HG02678 (cell line): ENCODE results near the gene FCGR1A.
"Not testable (repeated sequence)": the region's sequence is repeated elsewhere in the genome, so short reads cannot be mapped to it uniquely, and the experiment has no call there.

ENCODE experiments used
- ATAC-seq: cut with Tn5 transposase; IDR thresholded peaks from one replicate; pipeline ENCODE4 v1.9.1; 2021; ENCODE audit warnings: mild to moderate bottlenecking, moderate library complexity; ENCODE audit not compliant: unreplicated experiment

FCGR1A gene

DNA sequence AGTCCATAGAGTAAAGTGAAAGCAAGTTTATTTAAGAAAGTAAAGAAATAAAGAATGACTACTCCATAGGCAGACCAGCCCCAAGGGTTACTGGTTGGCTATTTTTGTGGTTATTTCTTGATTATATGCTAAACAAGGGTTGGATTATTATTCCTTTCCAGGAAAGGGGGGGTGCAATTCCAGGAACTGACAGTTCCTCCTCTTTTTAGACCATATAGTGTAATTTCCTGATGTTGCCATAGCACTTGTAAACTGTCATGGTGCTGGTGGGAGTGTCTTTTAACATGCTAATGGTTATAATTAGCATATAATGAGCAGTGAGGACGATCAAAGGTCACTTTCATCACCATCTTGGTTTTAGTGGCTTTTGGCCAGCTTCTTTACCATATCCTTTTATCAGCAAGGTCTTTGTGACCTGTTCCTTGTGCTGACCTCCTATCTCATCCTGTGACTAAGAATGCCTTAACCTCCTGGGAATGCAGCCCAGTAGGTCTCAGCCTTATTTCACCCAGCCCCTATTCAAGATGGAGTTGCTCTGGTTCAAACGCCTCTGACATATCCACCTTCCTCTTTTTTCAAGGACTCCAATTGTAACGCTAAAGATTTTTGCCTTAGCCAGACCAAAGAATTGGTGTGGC is 6.9 kb upstream of the FCGR1A start:
- ATAC-seq = not testable (repeated sequence)

DNA sequence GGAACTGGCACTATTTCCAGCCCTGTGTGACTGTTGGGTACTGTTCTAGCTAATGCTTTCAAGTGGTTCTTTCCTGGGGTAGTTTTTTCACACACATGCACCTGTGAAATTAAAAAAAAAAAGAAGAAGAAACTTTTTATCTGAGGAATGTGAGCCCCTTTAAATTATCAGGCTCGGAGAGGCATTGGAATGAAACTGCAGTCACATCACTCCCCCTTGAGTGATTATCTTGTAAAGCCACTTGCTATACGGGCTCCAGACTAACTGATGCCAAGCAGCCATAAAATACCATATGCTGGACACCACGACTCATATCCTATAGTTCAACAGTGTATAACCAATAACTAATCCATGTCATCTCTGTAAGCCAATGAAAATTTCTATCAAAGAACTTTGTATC is 5.4 kb upstream of the FCGR1A start:
- not testable (repeated sequence) for ATAC-seq

DNA sequence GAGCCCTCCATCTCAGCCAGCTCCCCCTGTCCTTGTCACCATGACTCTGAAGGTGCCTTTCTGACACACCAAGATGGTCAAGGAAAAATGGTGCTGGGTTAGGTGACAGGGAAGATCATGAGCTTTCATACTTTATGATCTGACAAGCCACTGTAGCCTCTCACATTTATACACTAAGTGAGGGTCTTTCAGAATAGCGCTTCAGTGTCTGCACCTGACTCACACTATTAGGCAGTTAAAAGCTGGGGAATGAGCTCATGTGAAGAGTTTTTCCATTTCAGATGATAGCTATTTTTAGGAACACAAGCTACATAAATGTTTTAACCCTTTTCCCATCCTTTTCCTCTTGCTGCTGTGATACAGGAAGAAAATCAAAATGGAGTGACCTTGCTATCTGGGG is 4.2 kb upstream of the FCGR1A start:
- not testable (repeated sequence) for ATAC-seq

DNA sequence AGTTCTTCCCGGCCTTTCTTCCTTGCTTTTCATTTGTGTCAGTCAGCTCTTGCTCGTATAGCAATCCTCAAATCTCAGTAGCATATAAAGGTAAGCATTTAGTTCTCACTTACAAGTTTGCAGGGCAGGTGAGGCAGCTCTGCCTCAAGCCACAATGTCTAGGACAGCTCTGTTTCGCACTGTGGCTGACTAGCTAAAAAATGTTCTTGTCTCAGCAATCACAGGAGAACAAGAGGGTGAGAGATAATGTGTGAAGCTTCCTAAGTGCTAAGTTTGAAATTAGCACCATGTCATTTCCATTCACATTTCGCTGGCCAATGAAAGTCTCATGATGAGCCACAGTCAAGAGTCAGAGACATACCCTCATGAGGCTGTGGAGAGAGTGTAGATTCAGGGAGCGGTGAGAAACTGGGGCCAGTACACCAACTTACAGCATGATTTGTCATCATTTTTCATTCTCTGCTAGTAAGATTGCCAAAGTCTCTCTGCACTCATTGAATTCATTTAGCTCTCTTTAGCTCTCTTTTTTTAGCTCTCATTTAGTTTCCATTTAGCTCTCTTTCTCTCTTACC is 995 bp upstream of the FCGR1A start:
- ATAC-seq = not testable (repeated sequence)

DNA sequence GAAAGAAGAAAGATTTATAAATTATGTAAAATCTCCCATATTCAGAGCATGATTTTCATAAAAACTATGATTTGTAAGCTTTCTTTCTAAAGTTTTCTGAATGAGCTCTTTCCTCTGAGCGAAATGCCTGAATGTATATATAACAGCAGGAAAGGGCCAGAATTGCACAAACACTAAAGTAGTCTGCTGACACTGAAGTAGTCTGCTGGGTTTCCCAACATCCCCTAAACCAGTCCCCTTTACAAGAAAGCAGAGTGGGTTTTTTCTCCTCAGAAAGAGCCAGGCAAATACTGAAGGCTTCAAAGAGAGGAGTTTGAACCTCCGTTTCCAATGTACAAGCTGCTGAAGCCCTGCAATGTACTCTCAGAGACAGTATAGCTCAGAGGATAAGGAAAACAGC is 795 bp downstream of the FCGR1A start:
- ATAC-seq = not testable (repeated sequence)

DNA sequence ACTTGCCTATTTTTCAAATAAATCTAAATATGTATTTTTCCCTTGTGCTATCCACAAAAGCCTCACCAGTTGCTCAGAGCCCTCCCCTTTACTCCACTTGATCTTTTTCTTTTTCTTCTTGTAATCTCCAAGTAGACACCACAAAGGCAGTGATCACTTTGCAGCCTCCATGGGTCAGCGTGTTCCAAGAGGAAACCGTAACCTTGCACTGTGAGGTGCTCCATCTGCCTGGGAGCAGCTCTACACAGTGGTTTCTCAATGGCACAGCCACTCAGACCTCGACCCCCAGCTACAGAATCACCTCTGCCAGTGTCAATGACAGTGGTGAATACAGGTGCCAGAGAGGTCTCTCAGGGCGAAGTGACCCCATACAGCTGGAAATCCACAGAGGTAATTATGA is 1.4 kb downstream of the FCGR1A start:
- not testable (repeated sequence) for ATAC-seq

DNA sequence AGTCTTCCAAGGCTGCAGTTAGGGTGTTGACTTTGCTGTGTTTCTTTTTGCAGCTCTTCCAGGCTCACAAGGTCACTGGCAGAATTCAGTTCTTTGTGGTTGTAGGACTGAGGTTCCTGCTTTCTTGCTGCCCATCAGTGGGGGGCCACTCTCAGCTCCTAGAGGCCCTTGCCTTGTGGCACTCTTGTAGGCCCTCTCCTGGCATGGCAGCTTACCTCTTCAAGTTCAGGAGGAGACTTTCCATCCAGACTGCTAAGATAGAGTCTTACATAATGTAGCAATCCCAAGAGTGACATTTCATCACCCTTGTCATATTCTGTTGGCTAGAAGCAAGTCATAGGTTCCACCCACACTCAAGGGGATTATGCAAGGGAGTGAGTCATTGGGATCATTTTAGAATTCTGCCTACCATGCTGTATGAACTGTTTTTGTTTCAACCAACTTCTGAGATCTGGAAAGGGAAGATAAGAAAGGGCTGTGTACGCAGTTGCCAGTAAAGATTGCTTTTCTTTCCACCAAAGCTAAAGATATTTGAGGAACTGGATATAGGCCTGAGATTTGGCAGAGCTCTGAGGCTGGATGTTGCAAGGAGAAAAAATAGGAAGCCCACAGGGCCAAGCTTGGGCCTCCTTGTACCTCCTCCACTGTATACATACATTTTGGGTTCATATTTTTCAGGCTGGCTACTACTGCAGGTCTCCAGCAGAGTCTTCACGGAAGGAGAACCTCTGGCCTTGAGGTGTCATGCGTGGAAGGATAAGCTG is 5.4 kb downstream of the FCGR1A start:
- not testable (repeated sequence) for ATAC-seq

DNA sequence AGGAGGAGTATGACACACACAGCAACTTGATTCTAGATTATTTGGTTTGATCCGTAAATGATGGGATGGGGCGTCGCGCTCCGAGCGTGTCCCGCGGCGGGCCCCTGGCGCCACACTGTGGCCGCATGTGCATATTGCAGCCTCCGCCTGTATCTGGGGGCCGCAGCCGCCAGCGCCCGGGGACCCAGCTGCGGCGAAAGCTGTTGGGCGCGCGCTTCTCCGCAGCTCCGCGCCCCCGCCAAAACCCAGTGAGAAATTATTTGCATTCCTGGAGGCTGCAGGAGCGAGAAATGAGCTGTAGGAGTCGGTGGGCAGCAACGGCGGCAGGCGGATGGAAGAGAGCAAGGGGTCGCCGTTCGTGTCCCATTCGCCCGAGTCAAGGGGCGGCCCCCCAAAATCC is 10.0 kb downstream of the FCGR1A start:
- peak; percentile 76 for ATAC-seq

DNA sequence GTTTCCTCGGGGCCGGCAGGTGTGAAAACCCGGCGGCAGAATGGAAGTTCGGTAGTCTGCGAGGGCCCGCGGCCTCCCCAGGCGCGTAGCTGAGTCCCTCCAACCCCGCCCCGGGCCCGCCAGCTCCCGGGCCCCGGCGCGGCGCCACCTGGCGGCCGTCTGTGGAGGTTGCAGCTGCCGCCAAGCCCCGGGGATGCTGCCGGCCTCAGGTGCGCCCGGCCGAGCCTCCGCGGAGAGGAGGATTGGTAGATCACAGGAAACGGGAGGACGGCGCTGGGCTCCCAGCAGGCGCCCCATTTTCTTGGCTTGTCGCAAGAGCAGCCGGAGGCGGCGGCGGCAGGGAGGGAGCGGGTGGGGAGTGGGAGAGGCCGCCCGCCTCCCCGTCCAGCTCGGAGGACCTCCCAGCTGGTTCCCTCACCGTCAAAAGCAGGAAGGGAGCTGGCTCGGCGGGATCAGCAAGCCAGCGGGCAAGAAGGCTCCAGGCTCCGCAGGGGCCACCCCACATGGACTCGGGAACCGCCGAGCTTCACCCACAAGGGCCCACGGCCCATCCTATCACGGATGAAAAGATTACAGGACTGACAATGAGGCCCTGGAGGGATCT is 10.5 kb downstream of the FCGR1A start:
- peak; percentile 94 for ATAC-seq

DNA sequence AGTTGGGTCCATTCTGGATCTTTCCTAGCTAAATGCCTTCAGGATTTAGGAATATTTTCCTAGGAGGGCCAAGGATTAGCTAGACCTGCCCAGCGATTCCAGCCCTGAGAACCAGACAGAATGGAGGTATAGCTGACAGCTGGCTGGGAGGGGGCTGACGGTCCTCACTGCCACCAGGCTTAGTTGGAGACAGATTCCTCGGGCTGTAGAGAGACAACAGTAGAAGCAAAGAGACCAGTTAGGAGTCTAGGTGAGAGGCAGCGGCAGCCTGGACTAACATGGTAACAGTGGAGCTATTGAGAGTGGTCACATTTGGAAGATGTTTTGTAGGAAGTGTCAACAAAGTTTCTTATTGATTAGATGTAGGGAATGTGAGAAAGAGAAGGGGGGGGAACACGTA is 11.4 kb downstream of the FCGR1A start:
- not testable (repeated sequence) for ATAC-seq

DNA sequence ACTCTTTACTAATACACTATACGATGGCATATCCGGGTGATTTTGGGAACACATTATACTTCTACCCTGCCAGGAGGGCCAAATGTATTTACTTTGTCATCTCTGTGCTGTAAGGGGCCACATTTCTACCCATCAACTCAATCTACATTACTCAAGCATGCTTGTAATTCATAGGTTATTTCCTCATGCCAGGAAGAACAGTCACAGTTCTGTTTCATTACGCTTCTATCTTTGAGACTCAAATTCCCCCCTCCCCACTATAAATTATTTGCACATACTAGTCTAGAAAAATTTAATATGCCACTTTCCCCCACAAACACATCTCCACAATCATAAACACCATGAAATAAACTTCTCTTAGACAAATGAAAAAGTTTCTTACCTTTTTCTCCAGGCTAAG is 19.1 kb downstream of the FCGR1A start:
- not testable (repeated sequence) for ATAC-seq

DNA sequence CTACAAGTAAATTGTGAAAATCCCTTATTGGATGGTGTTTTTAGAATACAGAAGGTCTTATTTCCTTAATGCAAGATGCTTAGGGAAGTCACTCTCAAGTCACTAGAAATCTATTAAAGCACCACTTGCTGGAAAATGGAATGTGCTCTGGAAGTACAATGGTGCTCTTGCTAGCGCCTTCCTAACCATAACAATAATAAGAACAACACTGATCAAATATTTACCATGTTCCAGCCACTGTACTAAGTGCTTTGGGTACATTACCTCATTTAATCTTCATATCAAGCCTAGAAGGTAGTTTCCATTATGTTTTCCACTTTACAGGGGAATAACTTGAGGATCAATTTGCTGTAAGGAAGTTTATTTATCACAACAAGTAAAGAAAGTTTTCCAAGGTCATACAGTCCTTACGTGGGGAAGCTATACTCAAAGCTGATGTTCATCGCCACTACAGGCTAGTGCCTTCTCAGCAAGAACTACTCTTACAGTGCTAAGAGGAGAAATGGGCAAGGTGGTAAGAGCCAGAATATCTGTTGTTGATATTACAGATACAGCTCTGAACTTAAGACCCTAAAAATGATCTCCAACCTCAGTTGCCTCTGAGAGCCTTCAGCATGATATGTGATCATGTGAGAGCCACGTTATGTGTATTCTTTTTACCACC is 22.1 kb downstream of the FCGR1A start:
- ATAC-seq = not testable (repeated sequence)

DNA sequence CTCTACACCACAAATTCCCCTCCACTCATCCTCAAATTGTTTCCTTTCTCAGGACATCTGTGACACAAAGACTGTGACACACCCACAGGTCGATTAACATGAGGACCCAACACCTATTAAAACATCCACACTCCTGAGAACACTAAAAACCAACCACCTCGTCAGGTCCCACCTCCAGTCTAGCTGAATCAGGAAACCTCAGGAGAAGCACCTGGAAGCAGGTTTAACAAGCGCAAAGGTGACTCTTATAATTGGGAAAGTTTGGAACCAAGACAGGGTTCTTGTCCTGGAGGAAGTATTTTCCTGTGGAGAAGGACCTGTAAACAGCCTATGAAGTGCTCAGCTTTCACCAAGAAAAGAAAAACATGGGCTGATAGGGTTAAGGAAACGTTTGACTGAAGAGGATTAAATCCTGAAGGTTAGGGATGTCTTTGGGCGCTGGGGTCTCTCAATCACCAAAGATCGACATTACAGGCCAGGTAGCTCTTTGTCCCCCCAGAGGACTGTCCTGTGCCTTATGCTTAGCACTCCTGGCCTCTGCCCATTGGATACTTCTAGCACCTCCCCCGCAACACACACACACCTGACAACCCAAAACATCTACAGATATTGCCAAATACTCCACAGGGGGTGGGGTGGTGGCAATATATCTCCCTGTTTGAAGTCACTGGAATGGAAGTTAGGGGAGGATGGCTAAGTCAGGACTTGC is 28.4 kb downstream of the FCGR1A start:
- ATAC-seq = not testable (repeated sequence)

DNA sequence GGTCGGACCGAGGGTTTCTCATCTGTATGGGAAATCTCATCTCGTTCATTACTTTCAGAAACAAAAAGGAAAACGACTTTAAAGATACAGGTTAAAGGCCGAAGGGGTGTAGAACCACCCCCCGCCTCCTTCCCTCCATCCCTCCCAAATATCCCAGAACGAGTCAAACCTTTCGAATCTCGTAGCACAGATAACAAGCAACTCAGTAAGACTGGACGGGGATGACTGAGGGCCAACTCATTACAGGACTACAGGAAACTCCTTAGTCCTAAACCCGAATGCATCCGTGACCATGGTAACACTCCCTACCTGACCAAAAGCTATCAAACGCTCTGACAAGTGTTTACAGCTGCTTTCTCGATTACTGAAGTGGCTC is 29.0 kb downstream of the FCGR1A start:
- peak; percentile 17 for ATAC-seq

DNA sequence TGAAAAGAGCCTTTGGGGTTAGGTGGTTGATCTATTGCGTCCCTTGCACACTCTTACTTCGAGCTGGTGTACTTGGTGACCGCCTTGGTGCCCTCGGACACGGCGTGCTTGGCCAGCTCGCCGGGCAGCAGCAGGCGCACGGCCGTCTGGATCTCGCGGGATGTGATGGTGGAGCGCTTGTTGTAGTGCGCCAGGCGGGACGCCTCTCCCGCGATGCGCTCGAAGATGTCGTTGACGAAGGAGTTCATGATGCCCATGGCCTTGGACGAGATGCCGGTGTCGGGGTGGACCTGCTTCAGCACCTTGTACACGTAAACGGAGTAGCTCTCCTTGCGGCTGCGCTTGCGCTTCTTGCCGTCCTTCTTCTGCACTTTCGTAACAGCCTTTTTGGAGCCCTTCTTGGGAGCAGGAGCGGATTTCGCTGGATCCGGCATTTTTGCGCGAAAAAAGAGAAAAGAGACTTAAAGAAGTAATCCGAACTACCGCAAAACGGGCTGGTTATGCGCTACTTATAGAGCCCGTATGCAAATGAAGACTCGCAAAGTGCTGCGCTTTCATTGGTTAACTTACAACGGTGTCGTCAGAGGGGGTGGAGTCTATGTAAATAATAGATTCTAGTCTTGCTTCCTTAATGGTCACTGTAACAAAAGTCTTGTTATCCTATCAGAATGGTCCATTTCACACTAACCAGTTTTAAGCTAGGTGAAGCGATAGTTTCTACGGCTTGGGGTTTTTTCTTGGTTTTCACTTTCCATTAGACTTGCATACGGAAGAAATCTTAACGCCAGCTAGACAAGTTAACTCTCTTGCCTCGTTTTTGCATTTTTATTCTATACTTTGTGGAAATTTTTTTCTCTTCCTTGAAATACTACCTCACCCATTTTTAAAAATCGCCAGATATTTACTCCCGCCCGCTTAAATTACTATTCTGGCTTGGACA is 29.7 kb downstream of the FCGR1A start:
- ATAC-seq = peak; percentile 81

DNA sequence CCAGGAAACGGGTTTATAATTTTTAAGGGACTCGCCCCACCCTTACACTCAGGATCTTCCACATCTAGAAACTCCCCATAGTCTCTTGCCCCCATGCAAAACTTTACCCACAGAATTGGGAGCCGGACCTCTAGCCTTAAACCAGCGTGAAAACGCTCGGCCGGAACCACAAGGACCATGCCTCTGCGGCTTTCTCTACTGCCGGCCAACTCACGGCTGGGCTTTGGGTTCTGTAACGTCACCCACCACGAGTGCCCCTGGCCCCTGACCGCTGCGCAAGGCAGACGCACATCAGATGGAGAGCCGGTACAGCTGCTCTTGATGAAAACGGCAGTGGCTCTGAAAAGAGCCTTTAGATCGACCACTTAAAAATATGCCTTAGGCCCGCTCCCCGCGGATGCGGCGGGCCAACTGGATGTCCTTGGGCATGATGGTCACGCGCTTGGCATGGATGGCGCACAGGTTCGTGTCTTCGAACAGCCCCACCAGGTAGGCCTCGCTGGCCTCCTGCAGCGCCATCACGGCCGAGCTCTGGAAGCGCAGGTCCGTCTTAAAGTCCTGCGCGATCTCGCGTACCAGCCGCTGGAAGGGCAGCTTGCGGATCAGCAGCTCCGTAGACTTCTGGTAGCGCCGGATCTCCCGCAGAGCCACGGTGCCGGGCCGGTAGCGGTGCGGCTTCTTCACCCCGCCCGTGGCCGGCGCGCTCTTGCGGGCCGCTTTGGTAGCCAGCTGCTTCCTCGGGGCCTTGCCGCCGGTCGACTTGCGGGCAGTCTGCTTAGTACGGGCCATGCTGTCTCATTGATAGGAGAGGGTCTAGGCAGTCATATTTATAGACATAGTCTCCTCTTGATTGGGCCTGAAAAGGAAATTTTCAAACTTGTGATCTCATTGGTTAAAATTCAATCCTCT is 30.7 kb downstream of the FCGR1A start:
- ATAC-seq = peak; percentile 14

DNA sequence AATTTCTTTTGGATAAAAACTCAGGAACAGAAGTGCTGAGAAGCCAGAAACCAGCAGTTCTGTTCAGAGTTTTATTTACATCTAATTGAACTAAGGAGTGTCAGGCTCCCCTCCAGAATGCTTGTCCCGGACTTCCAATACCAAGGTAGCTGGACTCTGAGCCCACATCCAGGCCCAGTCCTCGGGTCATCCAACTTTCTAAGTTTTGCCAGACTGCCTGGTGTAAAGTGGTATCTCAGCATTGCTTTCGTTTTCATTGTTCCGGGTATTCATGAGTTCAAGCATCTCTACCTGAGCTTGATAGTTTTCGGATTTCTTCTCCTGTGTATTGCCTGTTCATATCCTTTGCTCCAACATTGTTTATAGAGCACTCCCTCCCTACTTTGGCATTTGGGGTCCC is 37.9 kb downstream of the FCGR1A start:
- ATAC-seq = not testable (repeated sequence)

DNA sequence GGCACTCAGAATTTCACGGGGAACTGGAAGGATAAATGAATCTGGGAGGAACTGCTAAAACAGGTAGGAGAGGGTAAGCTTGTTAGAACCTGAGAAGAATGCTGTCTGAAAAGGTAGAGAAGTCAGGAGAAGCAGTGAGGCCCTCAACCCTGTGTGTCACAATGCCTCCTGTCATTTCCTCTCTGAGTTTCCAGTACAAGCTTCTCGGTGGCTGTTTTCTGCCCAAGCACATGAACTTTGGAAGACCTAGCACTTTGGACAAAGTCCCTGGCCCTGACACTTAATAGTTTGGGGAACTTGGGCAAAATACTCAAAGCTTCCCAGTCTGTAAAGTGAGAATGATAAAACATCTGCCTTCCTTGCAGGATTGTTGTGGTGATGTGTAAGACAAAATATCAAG is 44.1 kb downstream of the FCGR1A start:
- not testable (repeated sequence) for ATAC-seq
